Astrocyte (in vitro differentiated cells and primary cell): ENCODE measurements around the gene KIAA1328. TPM values are rescaled to one million over a fixed set of nuclear protein-coding genes. Genes with fewer than 3 reads are reported as not detected.

ENCODE experiments used
- DNase-seq: peaks from one replicate; pipeline ENCODE4 v3.0.0-alpha.2; 2010; ENCODE audit warnings: low read depth
- FAIRE-seq: peaks from 2 replicates; lab custom pipeline; 2011; peaks lifted over from hg19 to GRCh38; lab: Jason Lieb, UNC
- H2AFZ ChIP-seq: 2 replicates; pipeline ENCODE4 v1.6.0; 2012; ENCODE audit warnings: low read depth, low read length, inconsistent platforms
- H3K27ac ChIP-seq: 2 replicates; pipeline ENCODE4 v1.5.1; 2011; ENCODE audit warnings: low read depth, low read length, inconsistent platforms
- H3K27me3 ChIP-seq: 2 replicates; pipeline ENCODE4 v1.6.0; 2011; ENCODE audit warnings: low read length, inconsistent platforms; ENCODE audit not compliant: insufficient read depth
- H3K36me3 ChIP-seq: 2 replicates; pipeline ENCODE4 v1.5.1; 2011; ENCODE audit warnings: low read length, inconsistent platforms; ENCODE audit not compliant: insufficient read depth
- H3K4me1 ChIP-seq: 2 replicates; pipeline ENCODE4 v1.5.1; 2011; ENCODE audit warnings: low read length, inconsistent platforms; ENCODE audit not compliant: insufficient read depth
- H3K4me2 ChIP-seq: 2 replicates; pipeline ENCODE4 v1.6.0; 2012; ENCODE audit warnings: low read length, inconsistent platforms
- H3K4me3 ChIP-seq: 2 replicates; pipeline ENCODE4 v1.5.1; 2011; ENCODE audit warnings: low read depth, mild to moderate bottlenecking, low read length, inconsistent platforms; ENCODE audit not compliant: insufficient read depth
- H3K79me2 ChIP-seq: 2 replicates; pipeline ENCODE4 v1.6.0; 2012; ENCODE audit warnings: mild to moderate bottlenecking, low read length, inconsistent platforms; ENCODE audit not compliant: insufficient read depth
- H3K9ac ChIP-seq: 2 replicates; pipeline ENCODE4 v1.6.0; 2012; ENCODE audit warnings: mild to moderate bottlenecking, low read length, inconsistent platforms
- H3K9me3 ChIP-seq: 2 replicates; pipeline ENCODE4 v1.5.1; 2012; ENCODE audit warnings: low read depth, mild to moderate bottlenecking, low read length, inconsistent platforms; ENCODE audit not compliant: insufficient read depth
- H4K20me1 ChIP-seq: 2 replicates; pipeline ENCODE4 v1.6.0; 2012; ENCODE audit warnings: low read length, inconsistent platforms; ENCODE audit not compliant: insufficient read depth
- H3K27ac Mint-ChIP-seq: one replicate; pipeline ENCODE4 v1.8.0; 2021; ENCODE audit warnings: mild to moderate bottlenecking, mixed read lengths; ENCODE audit not compliant: unreplicated experiment
- H3K27me3 Mint-ChIP-seq: one replicate; pipeline ENCODE4 v1.8.0; 2021; ENCODE audit warnings: low read depth, mixed read lengths; ENCODE audit not compliant: unreplicated experiment
- H3K36me3 Mint-ChIP-seq: one replicate; pipeline ENCODE4 v1.8.0; 2021; ENCODE audit warnings: low read depth, mixed read lengths; ENCODE audit not compliant: unreplicated experiment
- H3K4me1 Mint-ChIP-seq: one replicate; pipeline ENCODE4 v1.8.0; 2021; ENCODE audit warnings: low read depth, mixed read lengths; ENCODE audit not compliant: unreplicated experiment
- H3K4me3 Mint-ChIP-seq: one replicate; pipeline ENCODE4 v1.8.0; 2021; ENCODE audit warnings: mild to moderate bottlenecking, moderate library complexity, mixed read lengths; ENCODE audit not compliant: unreplicated experiment
- H3K9me3 Mint-ChIP-seq: one replicate; pipeline ENCODE4 v1.8.0; 2021; ENCODE audit warnings: mild to moderate bottlenecking, mixed read lengths; ENCODE audit not compliant: unreplicated experiment
- EZH2 ChIP-seq: IDR thresholded peaks from 2 replicates; pipeline ENCODE4 v1.6.1; 2012; ENCODE audit warnings: mild to moderate bottlenecking, low read length, inconsistent platforms; ENCODE audit not compliant: insufficient read depth
- total RNA-seq: library from RNA; stranded (reverse); gene quantifications from 2 replicates; pipeline ENCODE4 v1.2.1, GENCODE V29; 2021
- TF ChIP-seq, protein P1 (sequence below): IDR thresholded peaks from 2 replicates; pipeline ENCODE4 v1.5.1; 2011; ENCODE audit warnings: low read depth, mild to moderate bottlenecking, inconsistent platforms, low read length, moderate library complexity; ENCODE audit not compliant: insufficient read depth

KIAA1328 gene
- total RNA-seq, 1 donor from 2014 or later, result 3.7 TPM

DNA sequence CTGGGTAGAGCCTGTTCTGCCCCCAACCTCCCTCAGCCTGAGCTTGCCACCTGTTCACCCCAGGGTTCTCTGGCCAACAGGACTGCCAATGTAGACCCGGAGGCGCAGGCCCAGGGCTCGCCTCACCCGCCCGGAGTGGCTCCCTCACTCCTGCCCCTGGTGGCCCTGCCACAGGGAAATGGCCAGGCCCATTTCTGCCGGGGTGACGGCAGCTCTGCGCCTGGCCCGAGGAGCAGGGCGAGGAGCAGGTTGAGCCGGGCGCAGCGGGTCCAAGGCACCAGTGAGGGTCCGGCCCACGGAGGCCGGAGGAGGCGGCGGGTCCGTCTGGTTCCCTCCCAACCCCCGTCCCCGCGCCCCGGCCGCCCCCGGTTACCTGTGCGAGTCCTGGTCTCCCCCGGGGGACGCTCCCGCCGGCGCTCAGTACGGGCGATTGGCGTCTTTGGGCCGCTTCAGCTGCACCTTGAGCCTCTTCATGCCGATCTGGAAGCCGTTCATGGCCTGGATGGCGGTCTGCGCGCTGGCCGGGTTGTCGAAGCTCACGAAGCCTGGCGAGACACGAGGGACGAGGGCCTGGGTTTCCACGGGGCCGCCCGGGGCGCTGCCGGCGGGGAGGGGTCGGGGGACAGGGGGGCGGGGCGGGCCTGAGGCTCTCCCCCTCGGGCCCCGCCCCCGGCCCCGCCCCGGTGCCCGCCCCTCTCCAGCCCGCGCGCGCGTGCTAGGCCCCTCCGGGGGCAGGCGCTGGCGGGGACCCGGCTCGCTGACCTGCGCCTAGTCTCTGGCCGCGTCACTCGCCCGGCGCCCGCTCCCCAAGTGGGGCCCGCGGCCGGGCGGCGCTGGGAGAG, 424.7 kb downstream of the KIAA1328 start:
- H3K4me2 ChIP-seq, result peak overlapping the region; percentile 79
- no peaks in the 10 kb centered on the region for H4K20me1 ChIP-seq
- Mint-ChIP-seq H3K36me3 (no peaks in the 10 kb centered on the region), H3K27me3 (peaks cover 74% of the 10 kb centered on the region), H3K4me1 (no peaks in the 10 kb centered on the region), H3K9me3 (peaks cover 3% of the 10 kb centered on the region), H3K4me3 (peak overlapping the region; percentile 75), H3K27ac (no peak overlapping the region)
- H3K27me3 ChIP-seq, result peaks cover 19% of the 10 kb centered on the region
- no peak overlapping the region for H2AFZ ChIP-seq
- TF ChIP-seq EZH2, result peak; percentile 59
- TF ChIP-seq, protein P1, sequence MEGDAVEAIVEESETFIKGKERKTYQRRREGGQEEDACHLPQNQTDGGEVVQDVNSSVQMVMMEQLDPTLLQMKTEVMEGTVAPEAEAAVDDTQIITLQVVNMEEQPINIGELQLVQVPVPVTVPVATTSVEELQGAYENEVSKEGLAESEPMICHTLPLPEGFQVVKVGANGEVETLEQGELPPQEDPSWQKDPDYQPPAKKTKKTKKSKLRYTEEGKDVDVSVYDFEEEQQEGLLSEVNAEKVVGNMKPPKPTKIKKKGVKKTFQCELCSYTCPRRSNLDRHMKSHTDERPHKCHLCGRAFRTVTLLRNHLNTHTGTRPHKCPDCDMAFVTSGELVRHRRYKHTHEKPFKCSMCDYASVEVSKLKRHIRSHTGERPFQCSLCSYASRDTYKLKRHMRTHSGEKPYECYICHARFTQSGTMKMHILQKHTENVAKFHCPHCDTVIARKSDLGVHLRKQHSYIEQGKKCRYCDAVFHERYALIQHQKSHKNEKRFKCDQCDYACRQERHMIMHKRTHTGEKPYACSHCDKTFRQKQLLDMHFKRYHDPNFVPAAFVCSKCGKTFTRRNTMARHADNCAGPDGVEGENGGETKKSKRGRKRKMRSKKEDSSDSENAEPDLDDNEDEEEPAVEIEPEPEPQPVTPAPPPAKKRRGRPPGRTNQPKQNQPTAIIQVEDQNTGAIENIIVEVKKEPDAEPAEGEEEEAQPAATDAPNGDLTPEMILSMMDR, result no peak
- no peaks in the 10 kb centered on the region for H3K79me2 ChIP-seq
- DNase-seq (no peak), FAIRE-seq (no peak)
- H3K36me3 ChIP-seq, result no peaks in the 10 kb centered on the region
- H3K4me1 ChIP-seq, result peaks cover 3% of the 10 kb centered on the region
- H3K9ac ChIP-seq, result no peak overlapping the region
- H3K4me3 ChIP-seq, result no peak overlapping the region
- no peak overlapping the region for H3K27ac ChIP-seq
- no peaks in the 10 kb centered on the region for H3K9me3 ChIP-seq

DNA sequence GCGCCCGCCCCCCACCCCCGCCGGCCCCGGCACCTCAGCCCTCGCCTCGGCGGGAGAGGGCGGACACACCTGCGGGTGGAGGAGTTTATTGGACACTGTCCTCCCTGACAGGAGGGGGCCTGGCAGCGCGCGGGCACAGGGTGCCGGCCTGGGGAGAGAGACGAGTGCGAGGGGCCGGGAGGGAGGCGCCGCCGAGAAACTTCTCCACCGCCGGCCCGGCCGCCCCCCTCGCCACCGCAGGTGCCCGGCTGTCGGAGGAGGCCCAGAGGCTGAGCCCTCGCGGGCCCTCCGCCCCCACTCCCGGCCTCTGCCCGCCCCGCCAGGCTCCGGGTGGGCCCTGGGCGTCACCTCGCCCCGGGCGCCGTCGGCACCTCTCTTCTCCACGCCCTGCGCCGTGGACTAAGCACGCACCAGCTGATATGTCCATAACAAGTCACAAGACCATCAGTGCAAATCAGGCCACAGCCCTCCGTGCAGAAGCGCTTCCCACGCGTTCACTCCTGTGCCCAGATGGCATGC, 425.4 kb downstream of the KIAA1328 start:
- Histone ChIP-seq H3K4me3 (peak overlapping the region; percentile 10), H2AFZ (no peak overlapping the region), H3K36me3 (no peaks in the 10 kb centered on the region), H3K4me2 (peak overlapping the region; percentile 79), H3K27me3 (peaks cover 19% of the 10 kb centered on the region), H3K79me2 (no peaks in the 10 kb centered on the region), H3K27ac (no peak overlapping the region), H3K9ac (no peak overlapping the region), H3K4me1 (peaks cover 3% of the 10 kb centered on the region), H4K20me1 (no peaks in the 10 kb centered on the region), H3K9me3 (no peaks in the 10 kb centered on the region)
- Mint-ChIP-seq H3K9me3 (peaks cover 3% of the 10 kb centered on the region), H3K4me3 (peak overlapping the region; percentile 79), H3K27ac (no peak overlapping the region), H3K27me3 (peaks cover 73% of the 10 kb centered on the region), H3K4me1 (no peaks in the 10 kb centered on the region), H3K36me3 (no peaks in the 10 kb centered on the region)
- DNase-seq (no peak), FAIRE-seq (no peak)
- TF ChIP-seq, protein P1, result no peak
- peak; percentile 32 for TF ChIP-seq EZH2

DNA sequence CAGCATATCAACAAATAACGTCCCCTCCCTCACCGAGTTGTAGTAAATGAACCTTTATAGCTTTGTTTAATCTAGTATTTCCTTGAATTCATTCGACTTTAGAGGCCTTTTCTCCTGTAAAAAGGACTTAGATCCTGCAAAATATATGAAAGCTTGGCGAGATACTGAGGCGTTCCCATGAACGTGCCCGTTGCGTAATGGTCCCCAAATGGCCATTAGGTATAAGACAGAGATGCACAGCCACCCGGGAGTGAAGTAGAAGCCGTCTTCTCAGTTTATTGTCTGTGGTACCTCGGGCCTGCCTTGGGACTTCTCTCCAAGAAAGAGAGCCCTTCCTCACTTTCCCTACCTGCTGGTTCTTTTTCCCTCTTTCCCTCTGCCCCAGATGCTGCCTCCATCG, 426.0 kb downstream of the KIAA1328 start:
- no peak overlapping the region for H3K27ac Mint-ChIP-seq
- FAIRE-seq, result no peak

More for the DNA sequence above, 426.0 kb downstream of the KIAA1328 start:
- peaks cover 19% of the 10 kb centered on the region for H3K27me3 ChIP-seq
- no peaks in the 10 kb centered on the region for H3K9me3 ChIP-seq
- Mint-ChIP-seq H3K27me3 (peaks cover 71% of the 10 kb centered on the region), H3K36me3 (no peaks in the 10 kb centered on the region), H3K4me3 (peak overlapping the region; percentile 79), H3K9me3 (peaks cover 3% of the 10 kb centered on the region), H3K4me1 (no peaks in the 10 kb centered on the region)
- H4K20me1 ChIP-seq, result no peaks in the 10 kb centered on the region
- H3K36me3 ChIP-seq, result no peaks in the 10 kb centered on the region
- H2AFZ ChIP-seq, result no peak overlapping the region
- H3K79me2 ChIP-seq, result no peaks in the 10 kb centered on the region
- H3K27ac ChIP-seq, result no peak overlapping the region
- no peak overlapping the region for H3K4me2 ChIP-seq
- no peak for DNase-seq
- no peak overlapping the region for H3K9ac ChIP-seq
- H3K4me1 ChIP-seq, result peaks cover 3% of the 10 kb centered on the region
- TF ChIP-seq EZH2, result no peak
- TF ChIP-seq, protein P1, result no peak
- no peak overlapping the region for H3K4me3 ChIP-seq
